HL-60/S4 treated with retinoic acid at 250 ng/mL for 4 days and 3 days (cell line): ENCODE data around the gene ARL10.
"Not testable (repeated sequence)": the region's sequence is repeated elsewhere in the genome, so short reads cannot be mapped to it uniquely, and the experiment has no call there.

Source experiments
- in situ Hi-C: fragments of 300-500 bp; cut with MboI; formaldehyde crosslinking; loops from 2 replicates; pipeline ENCODE4 v1.7.0; 2022; ENCODE audit warnings: low sequenced_read_pairs

The ARL10 gene

GRCh38 chr5:176388444-176389134 lies 23.3 kb downstream of the ARL10 start, which contains the start of the genes HIGD2A and NOP16:
Gene HIGD2A (plus strand): TSS chr5:176388751. CDS start chr5:176388820, 69 bp downstream.
Gene NOP16 (minus strand): TSS chr5:176388598. CDS start chr5:176388539, 59 bp downstream.
- in situ Hi-C loops, result no loop called here

- in situ Hi-C loops, result no loop called here
Measured at GRCh38 chr5:176389135-176390123, 24.1 kb downstream of the ARL10 start.

DNA sequence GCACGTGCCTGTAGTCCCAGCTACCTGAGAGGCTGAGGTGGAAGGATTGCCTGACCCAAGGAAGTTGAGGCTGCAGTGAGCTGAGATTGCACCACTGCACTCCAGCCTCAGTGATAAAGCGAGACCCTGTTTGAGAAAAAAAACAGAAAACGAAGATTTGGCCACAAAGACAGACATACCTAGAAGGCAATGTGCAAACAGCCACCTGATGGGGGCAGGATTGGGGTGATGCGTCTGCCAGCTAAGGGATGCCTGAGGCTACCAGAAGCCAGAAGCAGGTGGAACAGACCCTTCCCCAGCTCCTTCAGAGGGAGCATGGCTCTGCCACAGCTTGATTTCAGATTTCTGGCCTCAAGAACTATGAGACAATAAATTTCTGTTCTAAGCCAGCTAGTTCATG lies 26.2 kb downstream of the ARL10 start:
- in situ Hi-C loops, result no loop called here

DNA sequence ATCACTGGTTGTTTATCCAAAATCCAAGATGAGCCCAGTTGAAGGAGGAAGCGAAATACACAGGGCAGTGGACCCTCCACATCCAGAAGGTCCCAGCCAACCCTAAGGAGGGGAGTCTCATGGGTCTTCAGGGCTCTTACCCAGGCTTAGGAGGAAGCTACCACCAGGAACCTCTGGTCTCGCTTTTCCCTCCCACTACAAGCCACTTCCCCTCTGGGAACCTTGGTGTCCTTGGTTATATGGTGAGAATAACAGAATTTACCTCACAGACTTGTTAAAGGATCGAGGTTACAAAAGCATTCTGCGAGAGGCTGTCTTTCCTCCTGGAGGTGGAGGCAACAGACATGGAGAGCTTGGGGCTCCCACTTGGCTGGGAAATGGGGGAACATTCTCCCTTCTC lies 26.7 kb downstream of the ARL10 start:
- in situ Hi-C loops, result no loop called here

GRCh38 chr5:176392526-176392925 lies 27.2 kb downstream of the ARL10 start:
- in situ Hi-C loops, result no loop called here

GRCh38 chr5:176394096-176394495 lies 28.8 kb downstream of the ARL10 start:
- in situ Hi-C loops, result no loop called here

- in situ Hi-C loops, result no loop called here
Measured at GRCh38 chr5:176394881-176395675, 29.8 kb downstream of the ARL10 start.

DNA sequence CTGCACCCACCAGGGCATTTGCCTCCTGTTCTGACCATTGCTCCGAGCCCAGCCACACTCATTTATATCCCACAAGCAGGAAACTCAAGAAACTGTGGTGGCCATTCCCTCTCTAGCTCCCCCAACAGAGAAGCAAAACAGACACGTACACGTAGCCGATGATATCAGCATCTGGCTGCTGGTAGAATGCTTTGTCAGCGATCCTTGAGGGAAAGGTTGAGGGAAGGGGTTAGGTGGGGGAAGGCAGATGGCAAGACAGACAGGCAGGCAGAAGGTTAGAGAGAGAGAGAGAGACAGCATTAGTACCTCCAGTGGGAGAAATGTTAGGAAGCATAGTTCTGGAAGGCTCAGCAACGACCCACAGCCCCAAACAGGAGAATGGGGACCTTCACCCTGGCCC lies 31.0 kb downstream of the ARL10 start:
- in situ Hi-C loops, result no loop called here

DNA sequence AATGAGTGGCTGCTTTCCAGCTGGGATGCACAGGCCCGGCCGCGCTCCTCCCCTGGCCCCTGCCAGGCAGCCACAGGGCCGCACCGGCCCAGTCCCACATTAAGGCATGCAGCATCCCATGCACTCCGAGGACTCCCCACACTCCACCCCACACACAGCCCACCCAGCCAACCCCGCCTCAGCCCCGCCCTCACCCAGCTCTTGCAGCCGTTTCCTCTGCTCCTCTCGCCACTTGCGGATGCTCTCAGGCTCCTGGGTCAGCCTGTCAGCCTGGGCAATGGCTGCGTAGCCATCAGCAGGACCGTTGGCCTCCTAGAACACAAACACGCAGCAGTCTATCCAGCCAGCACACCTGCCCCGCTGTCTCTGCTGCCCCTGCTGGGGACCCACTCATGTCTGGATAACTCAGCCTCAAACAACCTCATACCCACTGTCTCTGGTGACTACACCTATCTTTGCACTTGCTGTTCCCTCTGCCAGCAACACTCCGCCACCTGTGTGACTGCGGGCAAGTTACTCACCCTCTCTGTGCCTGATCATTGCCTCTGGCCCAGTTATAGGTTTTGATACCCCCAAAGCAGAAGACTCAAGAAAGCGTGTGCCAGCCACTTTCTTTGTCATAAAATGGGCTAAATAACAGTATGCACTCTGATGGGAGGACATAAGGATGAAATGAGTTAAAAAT lies 32.6 kb downstream of the ARL10 start:
- in situ Hi-C loops, result no loop called here

- in situ Hi-C loops, result no loop called here
Measured at GRCh38 chr5:176400382-176401156, 35.3 kb downstream of the ARL10 start.

DNA sequence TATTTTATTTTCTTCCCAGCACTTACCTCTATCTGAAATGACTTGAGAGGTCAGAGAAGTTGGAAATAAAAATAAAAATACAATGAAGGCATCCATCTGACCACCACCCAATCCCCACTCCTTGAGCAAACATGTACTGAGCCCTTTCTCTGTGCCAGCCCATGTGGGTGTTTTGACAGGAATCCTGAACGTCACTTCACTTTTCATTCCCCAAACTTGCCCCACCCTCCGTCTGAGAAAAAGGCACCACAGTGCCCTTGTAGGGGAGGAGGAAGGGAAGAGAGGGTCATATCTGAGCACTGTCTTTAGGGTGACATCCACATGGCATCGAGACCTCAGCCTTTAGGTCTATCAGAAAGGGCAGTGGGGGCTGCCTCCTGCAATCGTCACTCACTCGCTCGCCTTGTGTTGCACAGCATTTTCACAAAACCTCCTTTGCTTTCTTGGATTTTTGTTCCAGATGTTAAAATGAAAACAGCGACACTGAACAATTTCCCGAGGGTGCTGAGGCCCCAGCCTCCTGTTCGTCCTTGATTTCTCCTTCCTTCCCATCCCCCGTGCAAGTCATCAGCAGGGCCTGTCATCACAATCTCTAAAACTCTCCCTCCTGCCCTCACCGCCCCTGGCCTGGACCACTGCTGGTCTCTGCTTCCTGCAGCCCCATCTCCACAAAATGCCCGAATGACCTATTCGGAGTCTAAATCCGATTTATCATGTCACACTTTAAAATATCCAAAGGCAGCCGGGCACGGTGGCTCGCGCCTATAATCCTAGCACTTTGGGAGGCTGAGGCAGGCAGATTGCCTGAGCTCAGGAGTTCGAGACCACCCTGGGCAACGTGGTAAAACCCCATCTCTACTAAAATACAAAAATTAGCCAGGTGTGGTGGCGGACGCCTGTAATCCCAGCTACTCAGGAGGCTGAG lies 36.3 kb downstream of the ARL10 start:
- in situ Hi-C loops, result no loop called here

GRCh38 chr5:176405656-176406435 lies 40.6 kb downstream of the ARL10 start:
- in situ Hi-C loops, result no loop called here

GRCh38 chr5:176406436-176407052 lies 41.3 kb downstream of the ARL10 start:
- in situ Hi-C loops, result no loop called here

GRCh38 chr5:176407456-176408251 lies 42.4 kb downstream of the ARL10 start:
- in situ Hi-C loops, result no loop called here

- in situ Hi-C loops, result not testable (repeated sequence)
Measured at GRCh38 chr5:176408252-176408573, 42.9 kb downstream of the ARL10 start.

DNA sequence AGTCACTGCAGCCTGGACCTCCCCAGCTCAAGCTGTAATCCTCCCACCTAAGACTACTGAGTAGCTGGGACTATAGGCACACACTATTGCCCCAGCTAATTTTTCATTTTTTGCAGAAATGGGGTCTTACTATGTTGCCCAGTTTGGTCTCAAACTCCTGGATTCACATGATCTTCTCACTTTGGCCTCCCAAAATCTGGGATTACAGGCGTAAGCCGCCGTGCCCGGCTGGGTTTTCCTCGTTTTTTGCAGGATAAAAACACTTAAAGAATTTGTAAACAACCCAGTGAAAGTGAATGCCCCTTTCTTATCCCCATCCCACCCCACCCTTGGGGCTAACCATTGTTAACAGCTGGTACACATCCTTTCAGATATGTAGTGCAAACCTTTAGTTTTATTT lies 43.3 kb downstream of the ARL10 start:
- in situ Hi-C loops, result no loop called here

DNA sequence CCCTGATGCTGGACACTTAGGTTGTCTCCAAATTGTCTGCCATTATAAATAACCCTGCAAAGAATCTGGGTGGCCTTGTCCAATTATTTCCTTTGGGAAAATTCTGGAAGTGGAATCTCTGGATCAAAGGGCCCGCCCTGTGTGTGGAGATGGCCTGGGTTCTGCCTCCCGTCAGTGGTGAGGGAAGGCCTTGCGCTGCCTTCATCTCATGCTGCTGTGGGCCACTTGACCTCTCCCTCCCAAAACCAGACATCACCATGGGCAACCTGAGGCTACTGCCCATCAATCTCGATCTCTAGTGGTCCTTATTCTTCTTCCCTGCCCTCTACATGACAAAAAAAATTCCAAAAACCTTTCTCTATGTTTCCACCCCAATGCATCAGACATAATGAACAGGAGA lies 44.5 kb downstream of the ARL10 start:
- in situ Hi-C loops, result no loop called here
